HepG2 (cell line): ENCODE results near the gene ARMC10. TPM values are rescaled to one million over a fixed set of nuclear protein-coding genes. Genes with fewer than 3 reads are reported as not detected.

Experiments
- ATAC-seq: fragments of 200-7000 bp; cut with Tn5 transposase; 3 replicates; pipeline ENCODE4 v1.9.1; 2020; ENCODE audit warnings: mild to moderate bottlenecking, moderate library complexity
- BruUV-seq: library from RNA; stranded (reverse); fragments of 400-500 nt; replicated peaks from 2 replicates; lab custom pipeline; 2021; lab: Mats Ljungman, UMichigan
- CTCF ChIA-PET: fragments of 300-600 bp; formaldehyde crosslinking; extraction: SDS; loops from one replicate; lab custom pipeline; 2021; ENCODE audit warnings: low total read pairs, inconsistent platforms, low intra/inter-chr PET ratio; lab: Yijun Ruan, JAX
- POLR2A ChIA-PET: fragments of 350-600 bp; sonication (Branson Sonifier 250); formaldehyde crosslinking; loops from one replicate; lab custom pipeline; 2020; ENCODE audit warnings: antibody characterized with exemption, inconsistent platforms; lab: Yijun Ruan, JAX
- DNase-seq: peaks from one replicate; pipeline ENCODE4 v3.0.0-alpha.2; 2015; ENCODE audit warnings: low spot score
- FAIRE-seq: peaks from 3 replicates; lab custom pipeline; 2011; peaks lifted over from hg19 to GRCh38; lab: Jason Lieb, UNC
- H2AFZ ChIP-seq: one replicate; pipeline ENCODE4 v1.6.1; 2011; ENCODE audit warnings: low read length, inconsistent platforms
- H3K27ac ChIP-seq: fragments of 300-600 bp; 3 replicates; pipeline ENCODE4 v1.8.0; 2011; ENCODE audit warnings: mixed run types, mild to moderate bottlenecking, mixed read lengths, low read length, inconsistent platforms; ENCODE audit not compliant: insufficient read depth; ENCODE audit errors: extremely low read length
- H3K27me3 ChIP-seq, 2 experiments: fragments of 200-600 bp in 1 of 2; 2 replicates in 1 of 2; 3 replicates in 1 of 2; pipeline versions ENCODE4 v1.6.0 to v1.8.0; 2011; ENCODE audit warnings: low read length in 2 of 2, mild to moderate bottlenecking in 2 of 2, moderate library complexity in 2 of 2, inconsistent platforms in 1 of 2; ENCODE audit not compliant: insufficient read depth in 2 of 2, control insufficient read depth in 1 of 2
- H3K36me3 ChIP-seq, 2 experiments: fragments of 200-600 bp in 1 of 2; replicated peaks in 1 of 2; 2 replicates in 1 of 2; 3 replicates in 1 of 2; pipeline versions ENCODE4 v1.5.1 to v1.8.0; 2011; ENCODE audit warnings: low read length in 2 of 2, inconsistent platforms in 1 of 2; ENCODE audit not compliant: insufficient read depth in 2 of 2, control insufficient read depth in 1 of 2
- H3K4me1 ChIP-seq: 2 replicates; pipeline ENCODE4 v1.5.1; 2012; ENCODE audit warnings: low read length, inconsistent platforms; ENCODE audit not compliant: insufficient read depth
- H3K4me2 ChIP-seq: 2 replicates; pipeline ENCODE4 v1.6.0; 2011; ENCODE audit warnings: low read depth, low read length, inconsistent platforms
- H3K4me3 ChIP-seq, 3 experiments: fragments of 200-600 bp in 1 of 3; sonication (generic), shearing (Covaris generic) in 1 of 3; replicated peaks in 1 of 3; 2 replicates each; pipeline ENCODE4 v1.5.1; 2011 to 2016; ENCODE audit warnings: low read length in 3 of 3, inconsistent platforms in 2 of 3, low read depth in 2 of 3, mild to moderate bottlenecking in 2 of 3, control low read depth in 1 of 3, mixed read lengths in 1 of 3; ENCODE audit not compliant: insufficient read depth in 1 of 3
- H3K79me2 ChIP-seq: one replicate; pipeline ENCODE4 v1.6.1; 2011; ENCODE audit warnings: low read length, inconsistent platforms; ENCODE audit not compliant: insufficient read depth
- H3K9ac ChIP-seq: 2 replicates; pipeline ENCODE4 v1.6.0; 2011; ENCODE audit warnings: mild to moderate bottlenecking, low read depth, low read length, inconsistent platforms; ENCODE audit not compliant: insufficient read depth
- H3K9me3 ChIP-seq: 2 replicates; pipeline ENCODE4 v1.5.1; 2012; ENCODE audit warnings: mild to moderate bottlenecking, low read length
- H4K20me1 ChIP-seq: 2 replicates; pipeline ENCODE4 v1.6.0; 2011; ENCODE audit warnings: inconsistent platforms, mild to moderate bottlenecking, low read length, moderate library complexity; ENCODE audit not compliant: insufficient read depth
- CREB1 ChIP-seq, 2 experiments: fragments of 450-650 bp in 1 of 2; IDR thresholded peaks; 2 replicates each; pipeline ENCODE4 v1.6.1; 2016 to 2017; ENCODE audit warnings: control low read depth in 1 of 2, mild to moderate bottlenecking in 1 of 2, missing compliant biosample characterization in 1 of 2, missing genetic modification characterization in 1 of 2
- FOXP4 ChIP-seq: sonication (generic); formaldehyde crosslinking; IDR thresholded peaks from 2 replicates; pipeline ENCODE4 v1.4.0; 2020; ENCODE audit warnings: missing genetic modification reagents
- NR2C2 ChIP-seq: sonication (generic); formaldehyde crosslinking; IDR thresholded peaks from 2 replicates; pipeline ENCODE4 v1.4.0; 2020; ENCODE audit warnings: missing genetic modification reagents, mild to moderate bottlenecking, moderate library complexity, borderline replicate concordance
- PHF20 ChIP-seq: sonication (generic); formaldehyde crosslinking; IDR thresholded peaks from 2 replicates; pipeline ENCODE4 v1.5.0; 2020; ENCODE audit warnings: mild to moderate bottlenecking, missing genetic modification reagents
- THAP8 ChIP-seq: sonication (generic); formaldehyde crosslinking; IDR thresholded peaks from 2 replicates; pipeline ENCODE4 v1.5.1; 2020; ENCODE audit warnings: missing genetic modification reagents, mild to moderate bottlenecking, borderline replicate concordance
- ZNF260 ChIP-seq: sonication (generic); formaldehyde crosslinking; IDR thresholded peaks from 2 replicates; pipeline ENCODE4 v1.4.0; 2020; ENCODE audit warnings: missing genetic modification reagents, low read depth, mild to moderate bottlenecking, borderline replicate concordance
- ZNF441 ChIP-seq: sonication (generic); formaldehyde crosslinking; IDR thresholded peaks from 2 replicates; pipeline ENCODE4 v1.7.0; 2021; ENCODE audit warnings: missing genetic modification reagents, borderline replicate concordance
- ZNF652 ChIP-seq: IDR thresholded peaks from 2 replicates; pipeline ENCODE4 v1.6.1; 2016; ENCODE audit warnings: low read depth, borderline replicate concordance
- ZNF850 ChIP-seq: sonication (generic); formaldehyde crosslinking; conservative IDR thresholded peaks from 2 replicates; pipeline ENCODE4 v1.9.0; 2021; ENCODE audit warnings: mild to moderate bottlenecking, missing genetic modification reagents
- in situ Hi-C: cut with HindIII; loops from 2 replicates; pipeline ENCODE4 v1.10.0; 2017; ENCODE audit warnings: low pct_unique_long_range_greater_than_20kb; ENCODE audit not compliant: extremely low pct_ligation_motif_present
- intact Hi-C: fragments of 100-400 bp; cut with micrococcal nuclease; formaldehyde crosslinking; loops from one replicate; pipeline ENCODE4 v1.10.0; 2022; ENCODE audit not compliant: unreplicated experiment
- polyA plus RNA-seq, 8 experiments: library from polyadenylated mRNA; depleted of rRNA in 3 of 8; stranded (reverse) in 7 of 8; unstranded in 1 of 8; fragments of >200 nt; fragmentation: Illumina TruSeq in 4 of 8; extraction: Trizol in 4 of 8; gene quantifications; 2 replicates each; pipeline versions ENCODE4 v1.2.1 to v1.2.3, GENCODE V29; 2011 to 2016; ENCODE audit warnings: low read depth in 4 of 8, missing spikeins in 1 of 8, mixed read lengths in 1 of 8; ENCODE audit not compliant: insufficient read depth in 1 of 8
- total RNA-seq, 5 experiments: library from RNA; depleted of rRNA; stranded (reverse); fragments of >200 nt; fragmentation: Illumina TruSeq; extraction: Trizol; gene quantifications; 2 replicates each; pipeline ENCODE4 v1.2.3, GENCODE V29; 2016; ENCODE audit warnings: low read depth in 1 of 5
- TF ChIP-seq, protein P1 (sequence below): IDR thresholded peaks from 2 replicates; pipeline ENCODE4 v1.6.1; 2012; ENCODE audit warnings: inconsistent platforms

Gene ARMC10
- total and polyA plus RNA-seq, 2 of the 13 experiments (the other 11 are each of a cell fraction or from before 2014, with no cell fraction given) = 11.3 to 23.7 TPM

- TF ChIP-seq FOXP4 (CRISPR knock-in tag) (no peak), PHF20 (CRISPR knock-in tag) (no peak), CREB1 (IDR thresholded peaks at IDR 0.05) (no peak), CREB1 (CRISPR knock-in tag; IDR thresholded peaks at IDR 0.05) (no peak), ZNF260 (CRISPR knock-in tag) (no peak)
These were observed 45.4 kb downstream of the ARMC10 start (continued) for GRCh38 chr7:103120362-103120761.

DNA sequence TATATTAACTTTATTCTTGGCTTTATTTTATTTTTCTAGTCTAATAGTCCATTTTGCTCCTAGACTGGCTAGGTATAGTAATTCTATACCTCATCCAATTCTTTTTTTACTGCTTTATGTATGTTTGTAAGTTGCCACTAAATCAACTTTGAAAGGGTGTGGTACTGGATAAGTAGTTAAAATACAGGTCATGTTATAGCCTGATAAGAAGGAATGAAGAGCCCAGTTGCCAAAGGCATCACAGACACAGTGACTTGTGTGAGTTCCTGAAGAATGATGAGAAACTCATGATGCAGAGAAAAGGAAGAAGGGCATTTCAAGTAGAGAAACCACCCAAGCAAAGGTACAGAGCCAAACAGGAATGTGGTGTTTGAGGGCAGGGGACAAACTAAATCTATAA, 46.7 kb downstream of the ARMC10 start:
- Histone ChIP-seq H3K9me3 (no peaks in the 10 kb centered on the region), H2AFZ (no peak overlapping the region), H3K9ac (no peak overlapping the region), H3K4me3 (no peak overlapping the region), H3K36me3 (peaks cover 8 to 25% of the 10 kb centered on the region in 2 experiments), H3K4me2 (no peak overlapping the region), H3K27me3 (no peaks in the 10 kb centered on the region), H3K27ac (no peak overlapping the region), H3K4me1 (peaks cover 14% of the 10 kb centered on the region), H3K79me2 (no peaks in the 10 kb centered on the region), H4K20me1 (no peaks in the 10 kb centered on the region)
- in situ Hi-C loops (no loop called here), intact Hi-C loops (no loop called here)
- BruUV-seq = no TSS peak
- CTCF ChIA-PET = no interaction called here
- TF ChIP-seq ZNF652 (CRISPR knock-in tag) (no peak), THAP8 (CRISPR knock-in tag) (no peak), NR2C2 (CRISPR knock-in tag) (no peak), ZNF850 (no peak), ZNF441 (no peak)
- TF ChIP-seq, protein P1, sequence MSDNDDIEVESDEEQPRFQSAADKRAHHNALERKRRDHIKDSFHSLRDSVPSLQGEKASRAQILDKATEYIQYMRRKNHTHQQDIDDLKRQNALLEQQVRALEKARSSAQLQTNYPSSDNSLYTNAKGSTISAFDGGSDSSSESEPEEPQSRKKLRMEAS = no peak
- DNase-seq (no peak), FAIRE-seq (no peak), ATAC-seq (no peak)
- POLR2A ChIA-PET = no interaction called here
